SH-SY5Y (cell line): Measurements from ENCODE around the gene TMEM132C.

Source experiments
- GATA2 ChIP-seq: IDR thresholded peaks from 2 replicates; pipeline ENCODE4 v1.6.1; 2011; ENCODE audit warnings: mild to moderate bottlenecking, low read depth, low read length
- GATA3 ChIP-seq: IDR thresholded peaks from 2 replicates; pipeline ENCODE4 v1.6.1; 2011; ENCODE audit warnings: low read depth, mild to moderate bottlenecking, low read length, moderate library complexity

DNA sequence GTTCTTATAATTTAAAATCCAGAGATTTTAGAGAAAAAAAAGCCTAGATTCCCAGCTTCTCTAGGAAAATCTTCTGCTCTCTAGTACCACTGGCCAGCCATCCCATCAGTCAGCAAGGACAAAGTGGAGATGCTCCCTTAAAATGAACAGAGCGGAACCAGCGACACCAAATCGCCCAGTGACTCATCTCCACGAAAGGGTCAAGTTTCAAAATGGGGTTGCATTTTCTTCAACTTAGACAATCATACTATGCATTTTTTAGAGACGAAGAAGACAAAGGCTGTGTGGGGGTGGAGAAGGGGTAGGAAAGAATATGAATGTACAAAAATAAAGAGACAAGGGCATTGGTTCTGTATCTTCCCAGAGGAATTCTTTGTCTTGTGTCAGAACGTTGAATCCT lies 344.8 kb downstream of the TMEM132C start:
- TF ChIP-seq GATA2 (no peak), GATA3 (no peak)
